ENCODE data around the gene SWSAP1. TPM values are rescaled to one million over a fixed set of nuclear protein-coding genes. Genes with fewer than 3 reads are reported as not detected.

Gene SWSAP1
- total RNA-seq, 1 experiment from 2014 or later = 4.8 TPM

GRCh38 chr19:11355160-11356073, 19.0 kb upstream of the SWSAP1 start, which contains the start of gene PLPPR2:
Gene PLPPR2 (plus strand): TSS chr19:11355432. CDS start chr19:11357674, 2,242 bp downstream.
- peaks cover 6% of the 10 kb centered on the region; the same call in 1 of the 2 replicates for H4K20me1 ChIP-seq (ENCODE audit: insufficient read depth)
- H3F3A ChIP-seq (ENCODE audit: insufficient read depth, low read depth) = peaks cover 27% of the 10 kb centered on the region; the same call in 1 of the 2 replicates
- H3K9me3 ChIP-seq (ENCODE audit: insufficient read depth, low read depth) = no peaks in the 10 kb centered on the region
- peak within 1 kb of the TSS; percentile 99 for H3K4me2 ChIP-seq
- intact Hi-C loops (cut with micrococcal nuclease; ENCODE audit: unreplicated experiment) = loop anchor here (1.0 to 2.0 kb wide), 2 partner anchors 16 to 19 kb away; partner anchors contain the start of genes RAB3D and SWSAP1
- H3K79me2 ChIP-seq (ENCODE audit: low read depth) = peaks cover 7% of the 10 kb centered on the region
- TF ChIP-seq EZH2 (IDR thresholded peaks at IDR 0.05; ENCODE audit: low read depth) = no peak
- no peak for TF ChIP-seq CTCF (conservative IDR thresholded peaks at IDR 0.05)
- no peaks in the 10 kb centered on the region for H3K27me3 ChIP-seq (ENCODE audit: insufficient read depth, low read depth)
- no TSS peak for BruUV-seq (replicated peaks)
- ChIA-PET POLR2A (ENCODE audit: unreplicated experiment) (no interaction called here), CTCF (no interaction called here)
- no peak within 1 kb of the TSS for H3K27ac ChIP-seq
- H2AFZ ChIP-seq = peak within 1 kb of the TSS; percentile 76; the same call in 1 of the 2 replicates
- DNase-seq = peak; percentile 79 to 90
- H3K36me3 ChIP-seq (ENCODE audit: low read depth) = no peaks in the 10 kb centered on the region
- peak within 1 kb of the TSS; percentile 74 for H3K4me3 ChIP-seq
- H3K4me1 ChIP-seq (replicated peaks; ENCODE audit: insufficient read depth) = peaks cover 25% of the 10 kb centered on the region
- H3K9me2 ChIP-seq (ENCODE audit: insufficient read depth) = no peaks in the 10 kb centered on the region

GRCh38 chr19:11356074-11356397, 18.4 kb upstream of the SWSAP1 start:
- Histone ChIP-seq H3K9me3 (ENCODE audit: insufficient read depth, low read depth) (no peaks in the 10 kb centered on the region), H3K4me1 (replicated peaks; ENCODE audit: insufficient read depth) (peaks cover 25% of the 10 kb centered on the region), H2AFZ (no peak overlapping the region), H3K4me3 (peak overlapping the region; percentile 74), H3K4me2 (peak overlapping the region; percentile 99), H3K9me2 (ENCODE audit: insufficient read depth) (no peaks in the 10 kb centered on the region), H3F3A (ENCODE audit: insufficient read depth, low read depth) (peaks cover 30% of the 10 kb centered on the region; the same call in 1 of the 2 replicates), H3K27ac (no peak overlapping the region), H3K27me3 (ENCODE audit: insufficient read depth, low read depth) (no peaks in the 10 kb centered on the region), H4K20me1 (ENCODE audit: insufficient read depth) (peaks cover 6% of the 10 kb centered on the region; the same call in 1 of the 2 replicates), H3K36me3 (ENCODE audit: low read depth) (no peaks in the 10 kb centered on the region), H3K79me2 (ENCODE audit: low read depth) (peaks cover 7% of the 10 kb centered on the region)
- BruUV-seq (replicated peaks) = TSS peak; percentile 60
- DNase-seq = no peak
- POLR2A ChIA-PET (ENCODE audit: unreplicated experiment) = no interaction called here
- intact Hi-C loops (cut with micrococcal nuclease; ENCODE audit: unreplicated experiment) = no loop called here
- CTCF ChIA-PET = no interaction called here
- TF ChIP-seq EZH2 (IDR thresholded peaks at IDR 0.05; ENCODE audit: low read depth) = no peak
- no peak for TF ChIP-seq CTCF (conservative IDR thresholded peaks at IDR 0.05)

GRCh38 chr19:11356676-11357550, 17.6 kb upstream of the SWSAP1 start:
- ChIA-PET CTCF (no interaction called here), POLR2A (ENCODE audit: unreplicated experiment) (no interaction called here)
- no peaks in the 10 kb centered on the region for H3K9me2 ChIP-seq (ENCODE audit: insufficient read depth)
- intact Hi-C loops (cut with micrococcal nuclease; ENCODE audit: unreplicated experiment) = no loop called here
- peaks cover 7% of the 10 kb centered on the region for H3K79me2 ChIP-seq (ENCODE audit: low read depth)
- peaks cover 25% of the 10 kb centered on the region for H3K4me1 ChIP-seq (replicated peaks; ENCODE audit: insufficient read depth)
- H3K27ac ChIP-seq = no peak overlapping the region
- BruUV-seq (replicated peaks) = no TSS peak
- H3K4me2 ChIP-seq = peak overlapping the region; percentile 99; the same call in 1 of the 2 replicates
- DNase-seq = no peak
- H4K20me1 ChIP-seq (ENCODE audit: insufficient read depth) = peaks cover 6% of the 10 kb centered on the region
- H3K4me3 ChIP-seq = no peak overlapping the region
- TF ChIP-seq EZH2 (IDR thresholded peaks at IDR 0.05; ENCODE audit: low read depth) (no peak), CTCF (conservative IDR thresholded peaks at IDR 0.05) (no peak)
- H2AFZ ChIP-seq = no peak overlapping the region
- H3K36me3 ChIP-seq (ENCODE audit: low read depth) = no peaks in the 10 kb centered on the region
- peaks cover 30% of the 10 kb centered on the region; the same call in 1 of the 2 replicates for H3F3A ChIP-seq (ENCODE audit: insufficient read depth, low read depth)
- H3K9me3 ChIP-seq (ENCODE audit: insufficient read depth, low read depth) = no peaks in the 10 kb centered on the region
- no peaks in the 10 kb centered on the region for H3K27me3 ChIP-seq (ENCODE audit: insufficient read depth, low read depth)
